ENCODE measurements around the gene TGFBR3.

The TGFBR3 gene

DNA sequence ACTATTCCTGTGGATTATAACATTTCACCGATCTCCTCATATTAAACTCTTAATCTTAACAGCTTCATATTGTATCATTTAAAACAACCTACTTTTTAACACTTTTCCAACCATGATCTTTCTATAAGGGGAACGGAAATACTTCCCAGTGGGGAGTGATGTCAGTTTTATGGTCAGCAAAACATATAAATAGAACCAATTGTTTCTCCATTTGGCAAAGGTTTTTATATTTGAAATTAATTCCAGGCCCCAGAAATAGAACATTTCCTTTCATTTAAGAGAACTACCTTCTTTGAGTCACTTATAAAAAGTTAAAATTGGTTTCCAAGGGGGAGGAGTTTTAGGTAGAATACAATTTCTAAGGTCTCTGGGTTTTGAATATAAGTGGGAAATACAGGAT is 189.6 kb downstream of the TGFBR3 start:
- Mint-ChIP-seq H3K27me3 (ENCODE audit: low read depth, poor library complexity) (no peaks in the 10 kb centered on the region), H3K4me3 (no peak overlapping the region), H3K27ac (no peak overlapping the region), H3K9me3 (no peaks in the 10 kb centered on the region), H3K36me3 (ENCODE audit: low read depth) (no peaks in the 10 kb centered on the region), H3K4me1 (peaks cover 9% of the 10 kb centered on the region)
- DNase-seq, result no peak
- TF ChIP-seq, protein P1, sequence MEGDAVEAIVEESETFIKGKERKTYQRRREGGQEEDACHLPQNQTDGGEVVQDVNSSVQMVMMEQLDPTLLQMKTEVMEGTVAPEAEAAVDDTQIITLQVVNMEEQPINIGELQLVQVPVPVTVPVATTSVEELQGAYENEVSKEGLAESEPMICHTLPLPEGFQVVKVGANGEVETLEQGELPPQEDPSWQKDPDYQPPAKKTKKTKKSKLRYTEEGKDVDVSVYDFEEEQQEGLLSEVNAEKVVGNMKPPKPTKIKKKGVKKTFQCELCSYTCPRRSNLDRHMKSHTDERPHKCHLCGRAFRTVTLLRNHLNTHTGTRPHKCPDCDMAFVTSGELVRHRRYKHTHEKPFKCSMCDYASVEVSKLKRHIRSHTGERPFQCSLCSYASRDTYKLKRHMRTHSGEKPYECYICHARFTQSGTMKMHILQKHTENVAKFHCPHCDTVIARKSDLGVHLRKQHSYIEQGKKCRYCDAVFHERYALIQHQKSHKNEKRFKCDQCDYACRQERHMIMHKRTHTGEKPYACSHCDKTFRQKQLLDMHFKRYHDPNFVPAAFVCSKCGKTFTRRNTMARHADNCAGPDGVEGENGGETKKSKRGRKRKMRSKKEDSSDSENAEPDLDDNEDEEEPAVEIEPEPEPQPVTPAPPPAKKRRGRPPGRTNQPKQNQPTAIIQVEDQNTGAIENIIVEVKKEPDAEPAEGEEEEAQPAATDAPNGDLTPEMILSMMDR (IDR thresholded peaks at IDR 0.05), result no peak

DNA sequence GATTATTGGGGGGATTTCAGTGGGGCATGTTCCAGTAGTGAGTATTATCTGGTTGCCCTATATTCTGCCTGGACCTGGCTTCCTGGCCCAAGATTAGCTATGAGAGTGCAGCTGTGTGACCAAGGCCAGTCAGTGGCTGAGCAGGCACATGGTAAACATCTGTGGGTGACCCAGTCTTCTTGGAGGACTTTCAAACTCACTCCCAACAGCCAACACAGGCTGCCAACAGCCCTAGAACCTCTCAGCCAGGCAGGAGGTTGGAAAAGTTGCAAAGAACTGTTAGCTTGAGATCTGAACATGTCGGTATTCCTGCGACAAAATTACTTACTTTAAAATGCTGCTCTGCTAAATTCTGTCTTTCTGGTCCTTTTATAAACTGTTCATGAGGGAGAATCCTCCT is 192.4 kb downstream of the TGFBR3 start:
- Mint-ChIP-seq H3K36me3 (ENCODE audit: low read depth) (no peaks in the 10 kb centered on the region), H3K27ac (no peak overlapping the region), H3K27me3 (ENCODE audit: low read depth, poor library complexity) (peaks cover 5% of the 10 kb centered on the region), H3K4me1 (peaks cover 21% of the 10 kb centered on the region), H3K9me3 (no peaks in the 10 kb centered on the region), H3K4me3 (no peak overlapping the region)
- no peak for DNase-seq
- TF ChIP-seq, protein P1 (IDR thresholded peaks at IDR 0.05), result no peak

DNA sequence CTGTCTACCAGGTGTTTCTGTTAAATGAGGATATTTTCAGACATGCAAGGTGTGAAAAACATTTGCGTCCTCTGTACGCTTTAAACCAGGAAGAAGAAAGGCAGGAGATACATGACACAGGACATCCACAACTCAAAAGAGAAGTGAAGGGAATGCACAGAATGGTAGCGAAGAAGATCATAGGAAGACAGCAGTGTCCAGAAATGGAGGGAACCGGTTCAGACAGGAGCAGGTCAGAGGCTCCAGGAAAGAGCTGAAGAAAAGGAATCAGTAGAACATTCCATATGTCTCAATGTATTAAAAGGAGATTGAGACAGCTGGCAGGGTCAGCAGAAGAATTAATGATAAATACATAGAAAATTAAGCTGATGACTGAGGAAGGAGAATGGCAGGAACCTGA is 194.4 kb downstream of the TGFBR3 start:
- no peak overlapping the region for H3K27ac Mint-ChIP-seq
- peaks cover 19% of the 10 kb centered on the region for H3K4me1 Mint-ChIP-seq
- DNase-seq, result no peak
- peaks cover 5% of the 10 kb centered on the region for H3K27me3 Mint-ChIP-seq (ENCODE audit: low read depth, poor library complexity)
- H3K9me3 Mint-ChIP-seq, result no peaks in the 10 kb centered on the region
- TF ChIP-seq, protein P1 (IDR thresholded peaks at IDR 0.05), result no peak
- no peaks in the 10 kb centered on the region for H3K36me3 Mint-ChIP-seq (ENCODE audit: low read depth)
- no peak overlapping the region for H3K4me3 Mint-ChIP-seq

DNA sequence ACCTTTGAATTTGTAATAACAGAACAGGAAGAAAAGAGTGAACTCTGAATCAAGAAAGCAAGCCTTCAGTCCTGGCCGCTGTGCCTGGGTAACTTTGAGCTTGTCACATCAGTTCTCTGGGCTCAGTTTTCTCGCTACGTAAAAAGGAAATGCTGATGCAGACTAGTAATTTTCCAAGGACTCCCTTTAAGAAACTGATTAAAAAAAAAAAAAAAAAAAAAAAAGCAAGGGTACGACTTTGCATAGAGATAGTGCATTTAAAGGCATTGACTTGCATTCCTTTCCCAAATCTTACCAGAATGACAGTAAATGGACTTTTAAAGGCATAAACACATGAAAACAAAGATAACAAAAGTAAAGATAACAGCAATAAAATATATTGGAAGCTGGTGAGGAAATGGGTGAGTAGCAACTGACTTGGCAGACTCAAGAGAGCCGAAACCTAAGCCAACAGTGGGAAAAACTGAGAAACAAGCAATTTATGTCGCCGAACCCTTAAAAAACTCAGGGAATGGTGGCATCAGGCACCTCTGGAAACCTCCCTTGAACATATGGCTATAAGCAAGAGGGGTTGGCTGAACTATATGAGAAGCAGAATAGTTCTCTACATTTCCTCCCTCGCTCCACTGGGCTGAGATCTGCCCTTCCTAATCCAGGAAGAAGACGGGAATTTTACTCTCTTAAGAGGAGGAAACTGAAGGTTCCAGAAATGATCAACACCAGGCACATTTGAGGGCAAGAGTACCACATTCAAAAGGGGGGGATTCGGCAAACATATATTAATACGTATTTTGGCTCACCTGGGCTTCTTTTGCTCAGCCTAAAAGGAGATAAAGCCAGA is 196.1 kb downstream of the TGFBR3 start:
- peaks cover 31% of the 10 kb centered on the region for H3K4me1 Mint-ChIP-seq
- no peak for DNase-seq
- H3K9me3 Mint-ChIP-seq, result no peaks in the 10 kb centered on the region
- H3K27me3 Mint-ChIP-seq (ENCODE audit: low read depth, poor library complexity), result peaks cover 5% of the 10 kb centered on the region
- H3K27ac Mint-ChIP-seq, result no peak overlapping the region
- no peak overlapping the region for H3K4me3 Mint-ChIP-seq
- TF ChIP-seq, protein P1 (IDR thresholded peaks at IDR 0.05), result no peak
- no peaks in the 10 kb centered on the region for H3K36me3 Mint-ChIP-seq (ENCODE audit: low read depth)

DNA sequence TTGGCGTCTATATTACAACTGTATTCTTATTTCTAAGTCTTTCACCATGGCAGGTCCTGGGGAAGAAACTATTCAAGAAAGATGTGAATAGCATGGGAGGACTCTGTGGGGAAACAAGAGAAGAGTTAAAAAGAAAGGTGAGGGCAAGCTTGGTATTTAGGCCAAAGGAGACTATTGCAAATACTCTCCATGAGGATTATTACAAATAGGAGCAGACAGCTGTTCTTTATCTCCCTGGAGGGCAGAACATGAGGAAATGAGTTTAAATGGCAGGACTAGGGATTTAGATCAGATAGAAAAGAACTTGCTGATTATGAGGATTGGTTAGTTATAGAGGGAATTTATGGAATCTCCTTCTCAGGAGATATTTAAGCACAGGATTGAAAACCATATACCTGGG is 198.5 kb downstream of the TGFBR3 start:
- no peaks in the 10 kb centered on the region for H3K36me3 Mint-ChIP-seq (ENCODE audit: low read depth)
- TF ChIP-seq, protein P1 (IDR thresholded peaks at IDR 0.05), result no peak
- H3K9me3 Mint-ChIP-seq, result no peaks in the 10 kb centered on the region
- peaks cover 8% of the 10 kb centered on the region for H3K27me3 Mint-ChIP-seq (ENCODE audit: low read depth, poor library complexity)
- H3K27ac Mint-ChIP-seq, result no peak overlapping the region
- peaks cover 47% of the 10 kb centered on the region for H3K4me1 Mint-ChIP-seq
- DNase-seq, result no peak
- no peak overlapping the region for H3K4me3 Mint-ChIP-seq

DNA sequence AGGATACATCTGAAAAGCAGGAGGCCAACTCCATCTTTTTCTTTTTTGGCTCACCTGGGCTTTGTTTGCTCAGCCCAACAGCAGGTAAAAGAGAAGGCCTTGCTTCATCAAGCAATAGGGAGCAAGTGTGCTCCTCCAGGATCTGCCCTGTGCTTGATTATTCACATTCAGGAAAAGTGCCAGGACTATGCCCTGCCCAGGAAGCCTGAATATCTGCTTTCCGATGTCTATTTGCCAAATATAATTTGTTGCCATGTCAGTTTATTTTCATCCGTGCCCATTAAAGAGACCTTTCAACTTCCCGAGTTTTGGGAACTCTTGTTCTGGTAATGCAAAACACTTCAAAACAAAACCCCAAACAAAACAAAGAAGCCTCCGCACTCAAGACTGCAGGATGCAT is 200.0 kb downstream of the TGFBR3 start:
- H3K4me1 Mint-ChIP-seq, result peaks cover 48% of the 10 kb centered on the region
- no peak overlapping the region for H3K4me3 Mint-ChIP-seq
- no peak for DNase-seq
- H3K36me3 Mint-ChIP-seq (ENCODE audit: low read depth), result no peaks in the 10 kb centered on the region
- H3K9me3 Mint-ChIP-seq, result no peaks in the 10 kb centered on the region
- TF ChIP-seq, protein P1 (IDR thresholded peaks at IDR 0.05), result no peak
- H3K27ac Mint-ChIP-seq, result no peak overlapping the region
- peaks cover 8% of the 10 kb centered on the region for H3K27me3 Mint-ChIP-seq (ENCODE audit: low read depth, poor library complexity)
